Fibroblast of the aortic adventitia (primary cell): ENCODE results near the gene USP11. TPM values are rescaled to one million over a fixed set of nuclear protein-coding genes. Genes with fewer than 3 reads are reported as not detected.
"Not testable (repeated sequence)": the region's sequence is repeated elsewhere in the genome, so short reads cannot be mapped to it uniquely, and the experiment has no call there.

Source experiments
- DNase-seq: peaks from one replicate; pipeline ENCODE4 v3.0.0-alpha.2; 2010; ENCODE audit warnings: low read depth
- H3K4me3 ChIP-seq: 2 replicates; pipeline ENCODE4 v1.5.1; 2011; ENCODE audit warnings: low read depth, mild to moderate bottlenecking, control low read depth, low read length, moderate library complexity
- CTCF ChIP-seq: IDR thresholded peaks from 2 replicates; pipeline ENCODE4 v1.5.1; 2011; ENCODE audit warnings: mild to moderate bottlenecking, low read length, control low read depth, inconsistent platforms; ENCODE audit not compliant: insufficient read depth
- total RNA-seq: library from RNA; depleted of rRNA; stranded (reverse); fragments of >200 nt; gene quantifications from 2 replicates; pipeline ENCODE4 v1.2.3, GENCODE V29; 2012; ENCODE audit warnings: low replicate concordance

Gene USP11
- total RNA-seq, 1 donor = 41.8 TPM

- TF ChIP-seq CTCF = no peak
- no peak for DNase-seq
- no peak overlapping the region for H3K4me3 ChIP-seq
Measured at GRCh38 chrX:47243351-47243750, 10.5 kb downstream of the USP11 start.

GRCh38 chrX:47244676-47245075 is 11.9 kb downstream of the USP11 start:
- no peak for TF ChIP-seq CTCF
- DNase-seq = no peak
- H3K4me3 ChIP-seq = no peak overlapping the region

- TF ChIP-seq CTCF = no peak
- H3K4me3 ChIP-seq = no peak overlapping the region
- no peak for DNase-seq
Measured at GRCh38 chrX:47245156-47245555, 12.3 kb downstream of the USP11 start.

- no peak for TF ChIP-seq CTCF
- DNase-seq = no peak
Measured at GRCh38 chrX:47247206-47247998, 14.6 kb downstream of the USP11 start.

GRCh38 chrX:47247999-47248320 is 15.2 kb downstream of the USP11 start:
- H3K4me3 ChIP-seq = no peak overlapping the region
- TF ChIP-seq CTCF = no peak
- DNase-seq = no peak

More at GRCh38 chrX:47247206-47247998, 14.6 kb downstream of the USP11 start:
- no peak overlapping the region for H3K4me3 ChIP-seq

GRCh38 chrX:47248576-47248975 is 15.8 kb downstream of the USP11 start:
- TF ChIP-seq CTCF = no peak
- DNase-seq = no peak
- H3K4me3 ChIP-seq = no peak overlapping the region

GRCh38 chrX:47250017-47250347 is 17.2 kb downstream of the USP11 start:
- no peak for TF ChIP-seq CTCF
- DNase-seq = no peak
- H3K4me3 ChIP-seq = no peak overlapping the region

- DNase-seq, H3K4me3 ChIP-seq: not testable (repeated sequence)
Measured at GRCh38 chrX:47257620-47258019, 24.8 kb downstream of the USP11 start.
